Measurements from ENCODE around the gene MGRN1.

MGRN1 gene

DNA sequence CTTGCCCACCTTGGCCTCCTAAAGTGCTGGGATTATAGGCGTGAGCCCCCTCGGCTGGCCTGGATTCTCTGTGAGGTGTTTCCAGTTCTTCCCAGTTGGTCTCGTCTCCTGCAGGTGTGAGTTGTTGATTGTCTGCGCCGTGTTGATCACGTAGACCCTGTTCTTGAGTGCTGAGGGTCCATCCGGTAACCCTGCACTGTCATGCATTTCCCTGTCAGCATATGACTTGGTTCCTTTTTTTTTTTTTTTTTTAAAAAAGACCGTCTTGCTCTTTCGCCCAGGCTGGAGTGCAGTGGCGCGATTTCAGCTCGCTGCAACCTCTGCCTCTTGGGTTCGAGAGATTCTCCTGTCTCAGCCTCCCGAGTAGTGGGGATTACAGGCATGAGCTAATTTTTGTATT is 17.3 kb downstream of the MGRN1 start:
- TF ChIP-seq REST (IDR thresholded peaks at IDR 0.05; ENCODE audit: insufficient replicate concordance, low read depth): no peak
- DNase-seq (ENCODE audit: low read depth in 1 of 2, low spot score in 1 of 2): no peak
- H3K27ac ChIP-seq (replicated peaks): no peak overlapping the region
- H3K27me3 ChIP-seq (ENCODE audit: insufficient read depth, poor library complexity, severe bottlenecking): no peaks in the 10 kb centered on the region
- H3K4me3 ChIP-seq (replicated peaks; ENCODE audit: insufficient read depth, low read length): no peak overlapping the region

DNA sequence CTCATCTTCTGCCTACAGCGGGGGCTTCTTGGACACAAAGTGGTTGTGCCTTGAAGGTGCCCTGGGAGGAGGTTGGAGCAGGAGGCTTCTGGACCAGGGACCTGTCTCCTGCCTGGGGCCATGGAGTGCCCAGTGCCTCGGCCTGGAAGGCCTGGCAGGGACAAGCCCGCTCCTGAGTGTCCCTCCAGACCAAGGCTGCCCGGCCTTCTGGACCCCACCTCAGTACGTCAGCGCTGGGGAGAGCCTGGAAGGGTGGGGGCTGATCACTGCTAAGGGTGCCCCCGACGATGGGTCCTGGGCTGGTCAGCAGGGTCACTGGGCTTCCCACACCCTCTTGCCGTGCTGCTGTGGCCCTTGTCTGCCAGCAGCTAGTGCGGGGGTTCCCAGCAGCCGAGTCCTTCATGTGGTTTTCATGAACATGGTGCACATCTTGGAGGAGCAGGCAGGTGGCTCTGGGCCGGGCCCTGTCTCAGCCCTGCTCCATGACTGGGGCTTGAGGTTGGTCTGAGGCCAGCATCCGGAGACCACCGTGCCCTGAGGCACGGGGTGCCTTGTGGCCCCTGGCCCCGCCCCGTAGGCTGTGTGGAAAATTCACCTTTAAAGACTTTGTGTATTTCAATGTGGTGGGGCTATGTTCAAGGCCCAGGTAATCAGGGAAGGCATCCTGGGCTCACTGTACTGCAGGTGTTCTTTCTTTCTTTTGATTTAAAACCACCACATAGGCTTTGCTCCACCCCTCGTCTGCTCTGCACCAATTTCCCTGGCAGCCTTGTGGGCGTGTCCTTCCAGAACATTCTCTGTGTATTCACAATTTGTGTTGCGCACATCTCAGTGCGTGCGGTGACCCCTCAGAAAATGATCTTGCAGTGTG is 22.4 kb downstream of the MGRN1 start:
- Histone ChIP-seq H3K27me3 (ENCODE audit: insufficient read depth, poor library complexity, severe bottlenecking) (no peaks in the 10 kb centered on the region), H3K27ac (replicated peaks) (no peak overlapping the region), H3K4me3 (replicated peaks; ENCODE audit: insufficient read depth, low read length) (no peak overlapping the region)
- no peak for TF ChIP-seq SPI1 (IDR thresholded peaks at IDR 0.05; ENCODE audit: borderline replicate concordance, low read depth)
- TF ChIP-seq POLR2AphosphoS5 (IDR thresholded peaks at IDR 0.05; ENCODE audit: low read depth): no peak
- no peak for TF ChIP-seq GABPA (IDR thresholded peaks at IDR 0.05; ENCODE audit: low read depth)
- TF ChIP-seq, protein P1, sequence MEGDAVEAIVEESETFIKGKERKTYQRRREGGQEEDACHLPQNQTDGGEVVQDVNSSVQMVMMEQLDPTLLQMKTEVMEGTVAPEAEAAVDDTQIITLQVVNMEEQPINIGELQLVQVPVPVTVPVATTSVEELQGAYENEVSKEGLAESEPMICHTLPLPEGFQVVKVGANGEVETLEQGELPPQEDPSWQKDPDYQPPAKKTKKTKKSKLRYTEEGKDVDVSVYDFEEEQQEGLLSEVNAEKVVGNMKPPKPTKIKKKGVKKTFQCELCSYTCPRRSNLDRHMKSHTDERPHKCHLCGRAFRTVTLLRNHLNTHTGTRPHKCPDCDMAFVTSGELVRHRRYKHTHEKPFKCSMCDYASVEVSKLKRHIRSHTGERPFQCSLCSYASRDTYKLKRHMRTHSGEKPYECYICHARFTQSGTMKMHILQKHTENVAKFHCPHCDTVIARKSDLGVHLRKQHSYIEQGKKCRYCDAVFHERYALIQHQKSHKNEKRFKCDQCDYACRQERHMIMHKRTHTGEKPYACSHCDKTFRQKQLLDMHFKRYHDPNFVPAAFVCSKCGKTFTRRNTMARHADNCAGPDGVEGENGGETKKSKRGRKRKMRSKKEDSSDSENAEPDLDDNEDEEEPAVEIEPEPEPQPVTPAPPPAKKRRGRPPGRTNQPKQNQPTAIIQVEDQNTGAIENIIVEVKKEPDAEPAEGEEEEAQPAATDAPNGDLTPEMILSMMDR (IDR thresholded peaks at IDR 0.05; ENCODE audit: insufficient read depth, low read length): no peak
- TF ChIP-seq REST (IDR thresholded peaks at IDR 0.05; ENCODE audit: insufficient replicate concordance, low read depth): no peak
- no peak for DNase-seq (ENCODE audit: low read depth in 1 of 2, low spot score in 1 of 2)

DNA sequence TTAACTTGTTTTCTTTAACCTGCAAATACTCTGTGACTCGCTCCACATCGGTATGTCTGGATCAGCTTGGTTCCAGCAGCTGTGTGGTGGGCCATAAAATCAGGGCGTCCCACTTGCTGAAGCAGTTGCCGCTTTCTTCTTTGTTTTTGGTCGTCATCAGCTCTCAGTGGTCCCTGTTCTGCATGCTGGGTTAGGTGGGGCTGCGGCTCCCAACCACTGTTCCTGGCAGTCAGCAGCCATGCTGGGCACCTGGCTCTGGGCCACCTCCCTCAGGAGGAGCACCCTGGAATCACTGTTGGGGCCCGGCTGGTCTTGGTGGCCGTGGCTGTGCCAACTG is 23.0 kb downstream of the MGRN1 start:
- Histone ChIP-seq H3K4me3 (replicated peaks; ENCODE audit: insufficient read depth, low read length) (no peak overlapping the region), H3K27me3 (ENCODE audit: insufficient read depth, poor library complexity, severe bottlenecking) (no peaks in the 10 kb centered on the region), H3K27ac (replicated peaks) (no peak overlapping the region)
- TF ChIP-seq, protein P1 (IDR thresholded peaks at IDR 0.05; ENCODE audit: insufficient read depth, low read length): no peak
- TF ChIP-seq SPI1 (IDR thresholded peaks at IDR 0.05; ENCODE audit: borderline replicate concordance, low read depth) (no peak), GABPA (IDR thresholded peaks at IDR 0.05; ENCODE audit: low read depth) (no peak), POLR2AphosphoS5 (IDR thresholded peaks at IDR 0.05; ENCODE audit: low read depth) (no peak), REST (IDR thresholded peaks at IDR 0.05; ENCODE audit: insufficient replicate concordance, low read depth) (no peak)
- DNase-seq (ENCODE audit: low read depth in 1 of 2, low spot score in 1 of 2): no peak
